HepG2 (cell line): ENCODE data around the gene SFT2D1. TPM values are rescaled to one million over a fixed set of nuclear protein-coding genes. Genes with fewer than 3 reads are reported as not detected.

Experiments
- BRD4 ChIP-seq: sonication (generic); formaldehyde crosslinking; IDR thresholded peaks from 2 replicates; pipeline ENCODE4 v1.4.0; 2020; ENCODE audit warnings: missing genetic modification reagents
- CREB1 ChIP-seq, 2 experiments: fragments of 450-650 bp in 1 of 2; IDR thresholded peaks; 2 replicates each; pipeline ENCODE4 v1.6.1; 2016 to 2017; ENCODE audit warnings: control low read depth in 1 of 2, mild to moderate bottlenecking in 1 of 2, missing compliant biosample characterization in 1 of 2, missing genetic modification characterization in 1 of 2
- FOXO1 ChIP-seq: sonication (generic); formaldehyde crosslinking; IDR thresholded peaks from 2 replicates; pipeline ENCODE4 v1.4.0; 2020; ENCODE audit warnings: missing genetic modification reagents
- MXI1 ChIP-seq: IDR thresholded peaks from 3 replicates; pipeline ENCODE4 v1.6.1; 2012; ENCODE audit warnings: low read depth, low read length, inconsistent platforms, borderline replicate concordance
- SOX5 ChIP-seq: IDR thresholded peaks from 2 replicates; pipeline ENCODE4 v1.6.1; 2016; ENCODE audit warnings: borderline replicate concordance
- SRSF9 ChIP-seq: fragments of 200-400 bp; formaldehyde crosslinking; IDR thresholded peaks from 2 replicates; pipeline ENCODE4 v1.6.1; 2018; ENCODE audit warnings: borderline replicate concordance, mild to moderate bottlenecking, low read depth, low read length; ENCODE audit not compliant: insufficient read depth, poor library complexity, severe bottlenecking
- TCF12 ChIP-seq, 2 experiments: fragments of 450-650 bp in 1 of 2; sonication (generic) in 1 of 2; formaldehyde crosslinking in 1 of 2; IDR thresholded peaks; 2 replicates each; pipeline versions ENCODE4 v1.6.1 to v1.8.0; 2017 to 2022; ENCODE audit warnings: antibody characterized with exemption in 1 of 2, mild to moderate bottlenecking in 1 of 2, missing genetic modification reagents in 1 of 2, moderate library complexity in 1 of 2
- ZBTB3 ChIP-seq: sonication (generic); formaldehyde crosslinking; IDR thresholded peaks from 2 replicates; pipeline ENCODE4 v1.4.0; 2020; ENCODE audit warnings: low read depth, mild to moderate bottlenecking, moderate library complexity, missing genetic modification reagents, borderline replicate concordance
- ZNF12 ChIP-seq: sonication (generic); formaldehyde crosslinking; IDR thresholded peaks from 2 replicates; pipeline ENCODE4 v1.5.0; 2020; ENCODE audit warnings: missing genetic modification reagents
- ZNF282 ChIP-seq: fragments of 450-650 bp; IDR thresholded peaks from 2 replicates; pipeline ENCODE4 v1.6.1; 2018; ENCODE audit not compliant: partially characterized antibody
- ZNF446 ChIP-seq: sonication (generic); formaldehyde crosslinking; IDR thresholded peaks from 2 replicates; pipeline ENCODE4 v1.5.0; 2020; ENCODE audit warnings: mild to moderate bottlenecking, missing genetic modification reagents
- ZNF605 ChIP-seq: sonication (generic); formaldehyde crosslinking; IDR thresholded peaks from 2 replicates; pipeline ENCODE4 v1.8.0; 2022; ENCODE audit warnings: mild to moderate bottlenecking, missing genetic modification reagents
- polyA plus RNA-seq, 8 experiments: library from polyadenylated mRNA; depleted of rRNA in 3 of 8; stranded (reverse) in 7 of 8; unstranded in 1 of 8; fragments of >200 nt; fragmentation: Illumina TruSeq in 4 of 8; extraction: Trizol in 4 of 8; gene quantifications; 2 replicates each; pipeline versions ENCODE4 v1.2.1 to v1.2.3, GENCODE V29; 2011 to 2016; ENCODE audit warnings: low read depth in 4 of 8, missing spikeins in 1 of 8, mixed read lengths in 1 of 8; ENCODE audit not compliant: insufficient read depth in 1 of 8
- total RNA-seq, 5 experiments: library from RNA; depleted of rRNA; stranded (reverse); fragments of >200 nt; fragmentation: Illumina TruSeq; extraction: Trizol; gene quantifications; 2 replicates each; pipeline ENCODE4 v1.2.3, GENCODE V29; 2016; ENCODE audit warnings: low read depth in 1 of 5
- TF ChIP-seq, protein P1 (sequence below): sonication (generic); formaldehyde crosslinking; IDR thresholded peaks from 2 replicates; pipeline ENCODE4 v1.4.0; 2020; ENCODE audit warnings: missing genetic modification reagents; ENCODE audit errors: not compliant biosample characterization
- TF ChIP-seq, protein P2 (sequence below): sonication (generic); formaldehyde crosslinking; IDR thresholded peaks from 2 replicates; pipeline ENCODE4 v1.4.0; 2020; ENCODE audit warnings: mild to moderate bottlenecking, missing genetic modification reagents
- TF ChIP-seq, protein P3 (sequence below): sonication (generic); formaldehyde crosslinking; IDR thresholded peaks from 2 replicates; pipeline ENCODE4 v1.5.0; 2020; ENCODE audit warnings: mild to moderate bottlenecking, missing genetic modification reagents, borderline replicate concordance
- TF ChIP-seq, protein P4 (sequence below): sonication (generic); formaldehyde crosslinking; IDR thresholded peaks from 2 replicates; pipeline ENCODE4 v1.4.0; 2020; ENCODE audit warnings: missing genetic modification reagents

Gene SFT2D1
- total and polyA plus RNA-seq, 2 of the 13 experiments (the other 11 are each of a cell fraction or from before 2014, with no cell fraction given) = 115 to 147 TPM

DNA sequence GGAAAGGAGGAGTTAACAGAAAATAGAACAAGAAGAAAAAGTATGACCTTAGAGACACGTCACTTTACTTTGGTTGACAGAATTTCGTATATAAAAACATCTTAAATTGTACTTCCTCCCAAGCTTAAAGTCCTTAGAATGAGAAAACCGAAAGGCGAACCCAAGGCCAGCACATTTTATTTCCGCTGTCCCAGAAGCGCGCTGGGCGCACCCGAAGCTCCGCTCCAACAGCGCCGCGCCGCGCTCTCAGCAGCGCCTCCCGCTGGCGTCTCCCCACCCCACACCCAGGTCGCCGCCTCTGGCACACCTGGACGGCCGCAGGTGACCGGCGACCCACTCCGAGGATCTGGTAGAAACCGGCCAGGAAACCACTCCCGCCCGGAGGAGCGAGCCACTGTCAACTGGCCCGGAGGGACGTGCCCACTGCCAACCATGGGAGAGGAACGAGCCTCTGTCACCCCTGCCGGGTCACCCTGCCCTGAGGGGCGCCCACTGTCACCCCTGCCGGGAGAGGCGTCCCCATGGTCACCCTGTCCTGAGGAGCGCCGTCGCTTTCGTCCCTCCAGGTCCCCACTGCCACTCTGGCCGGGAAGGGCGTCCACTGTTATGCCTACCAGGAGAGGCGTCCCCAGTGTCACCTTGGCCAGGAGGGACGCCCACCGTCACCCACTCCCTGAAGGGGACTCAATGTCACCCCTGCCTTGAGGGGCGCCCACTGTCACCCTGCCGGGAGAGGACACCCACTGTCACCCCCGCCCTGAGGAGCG lies 39.6 kb upstream of the SFT2D1 start (continued):
- TF ChIP-seq, protein P1, sequence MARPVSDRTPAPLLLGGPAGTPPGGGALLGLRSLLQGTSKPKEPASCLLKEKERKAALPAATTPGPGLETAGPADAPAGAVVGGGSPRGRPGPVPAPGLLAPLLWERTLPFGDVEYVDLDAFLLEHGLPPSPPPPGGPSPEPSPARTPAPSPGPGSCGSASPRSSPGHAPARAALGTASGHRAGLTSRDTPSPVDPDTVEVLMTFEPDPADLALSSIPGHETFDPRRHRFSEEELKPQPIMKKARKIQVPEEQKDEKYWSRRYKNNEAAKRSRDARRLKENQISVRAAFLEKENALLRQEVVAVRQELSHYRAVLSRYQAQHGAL = no peak
- peak; percentile 71; the same call in 1 of the 2 replicates for TF ChIP-seq BRD4 (CRISPR knock-in tag)
- TF ChIP-seq, protein P2, sequence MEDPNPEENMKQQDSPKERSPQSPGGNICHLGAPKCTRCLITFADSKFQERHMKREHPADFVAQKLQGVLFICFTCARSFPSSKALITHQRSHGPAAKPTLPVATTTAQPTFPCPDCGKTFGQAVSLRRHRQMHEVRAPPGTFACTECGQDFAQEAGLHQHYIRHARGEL (CRISPR knock-in tag) = no peak
- TF ChIP-seq CREB1 (IDR thresholded peaks at IDR 0.05) = peak; percentile 20; the same call in 1 of the 2 replicates
- no peak for TF ChIP-seq CREB1 (CRISPR knock-in tag; IDR thresholded peaks at IDR 0.05)
- TF ChIP-seq FOXO1 (CRISPR knock-in tag) = peak; percentile 71
- TF ChIP-seq SOX5 (CRISPR knock-in tag) = 0 out of 2 replicates have a peak, but pooled peaks have one; percentile 47
- no peak for TF ChIP-seq ZBTB3 (CRISPR knock-in tag)
- TF ChIP-seq TCF12 (IDR thresholded peaks at IDR 0.05) = no peak
- TF ChIP-seq TCF12 (CRISPR knock-in tag; IDR thresholded peaks at IDR 0.05) = no peak
- peak; percentile 54; the same call in 1 of the 2 replicates for TF ChIP-seq ZNF605 (CRISPR knock-in tag)
- TF ChIP-seq ZNF12 = no peak
- TF ChIP-seq, protein P3, sequence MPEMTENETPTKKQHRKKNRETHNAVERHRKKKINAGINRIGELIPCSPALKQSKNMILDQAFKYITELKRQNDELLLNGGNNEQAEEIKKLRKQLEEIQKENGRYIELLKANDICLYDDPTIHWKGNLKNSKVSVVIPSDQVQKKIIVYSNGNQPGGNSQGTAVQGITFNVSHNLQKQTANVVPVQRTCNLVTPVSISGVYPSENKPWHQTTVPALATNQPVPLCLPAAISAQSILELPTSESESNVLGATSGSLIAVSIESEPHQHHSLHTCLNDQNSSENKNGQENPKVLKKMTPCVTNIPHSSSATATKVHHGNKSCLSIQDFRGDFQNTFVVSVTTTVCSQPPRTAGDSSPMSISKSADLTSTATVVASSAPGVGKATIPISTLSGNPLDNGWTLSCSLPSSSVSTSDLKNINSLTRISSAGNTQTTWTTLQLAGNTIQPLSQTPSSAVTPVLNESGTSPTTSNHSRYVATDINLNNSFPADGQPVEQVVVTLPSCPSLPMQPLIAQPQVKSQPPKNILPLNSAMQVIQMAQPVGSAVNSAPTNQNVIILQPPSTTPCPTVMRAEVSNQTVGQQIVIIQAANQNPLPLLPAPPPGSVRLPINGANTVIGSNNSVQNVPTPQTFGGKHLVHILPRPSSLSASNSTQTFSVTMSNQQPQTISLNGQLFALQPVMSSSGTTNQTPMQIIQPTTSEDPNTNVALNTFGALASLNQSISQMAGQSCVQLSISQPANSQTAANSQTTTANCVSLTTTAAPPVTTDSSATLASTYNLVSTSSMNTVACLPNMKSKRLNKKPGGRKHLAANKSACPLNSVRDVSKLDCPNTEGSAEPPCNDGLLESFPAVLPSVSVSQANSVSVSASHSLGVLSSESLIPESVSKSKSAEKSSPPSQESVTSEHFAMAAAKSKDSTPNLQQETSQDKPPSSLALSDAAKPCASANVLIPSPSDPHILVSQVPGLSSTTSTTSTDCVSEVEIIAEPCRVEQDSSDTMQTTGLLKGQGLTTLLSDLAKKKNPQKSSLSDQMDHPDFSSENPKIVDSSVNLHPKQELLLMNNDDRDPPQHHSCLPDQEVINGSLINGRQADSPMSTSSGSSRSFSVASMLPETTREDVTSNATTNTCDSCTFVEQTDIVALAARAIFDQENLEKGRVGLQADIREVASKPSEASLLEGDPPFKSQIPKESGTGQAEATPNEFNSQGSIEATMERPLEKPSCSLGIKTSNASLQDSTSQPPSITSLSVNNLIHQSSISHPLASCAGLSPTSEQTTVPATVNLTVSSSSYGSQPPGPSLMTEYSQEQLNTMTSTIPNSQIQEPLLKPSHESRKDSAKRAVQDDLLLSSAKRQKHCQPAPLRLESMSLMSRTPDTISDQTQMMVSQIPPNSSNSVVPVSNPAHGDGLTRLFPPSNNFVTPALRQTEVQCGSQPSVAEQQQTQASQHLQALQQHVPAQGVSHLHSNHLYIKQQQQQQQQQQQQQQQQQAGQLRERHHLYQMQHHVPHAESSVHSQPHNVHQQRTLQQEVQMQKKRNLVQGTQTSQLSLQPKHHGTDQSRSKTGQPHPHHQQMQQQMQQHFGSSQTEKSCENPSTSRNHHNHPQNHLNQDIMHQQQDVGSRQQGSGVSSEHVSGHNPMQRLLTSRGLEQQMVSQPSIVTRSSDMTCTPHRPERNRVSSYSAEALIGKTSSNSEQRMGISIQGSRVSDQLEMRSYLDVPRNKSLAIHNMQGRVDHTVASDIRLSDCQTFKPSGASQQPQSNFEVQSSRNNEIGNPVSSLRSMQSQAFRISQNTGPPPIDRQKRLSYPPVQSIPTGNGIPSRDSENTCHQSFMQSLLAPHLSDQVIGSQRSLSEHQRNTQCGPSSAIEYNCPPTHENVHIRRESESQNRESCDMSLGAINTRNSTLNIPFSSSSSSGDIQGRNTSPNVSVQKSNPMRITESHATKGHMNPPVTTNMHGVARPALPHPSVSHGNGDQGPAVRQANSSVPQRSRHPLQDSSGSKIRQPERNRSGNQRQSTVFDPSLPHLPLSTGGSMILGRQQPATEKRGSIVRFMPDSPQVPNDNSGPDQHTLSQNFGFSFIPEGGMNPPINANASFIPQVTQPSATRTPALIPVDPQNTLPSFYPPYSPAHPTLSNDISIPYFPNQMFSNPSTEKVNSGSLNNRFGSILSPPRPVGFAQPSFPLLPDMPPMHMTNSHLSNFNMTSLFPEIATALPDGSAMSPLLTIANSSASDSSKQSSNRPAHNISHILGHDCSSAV (CRISPR knock-in tag) = no peak; the same call in 1 of the 2 replicates
- peak; percentile 73; the same call in 1 of the 3 replicates for TF ChIP-seq MXI1
- TF ChIP-seq ZNF446 (CRISPR knock-in tag) = no peak; the same call in 1 of the 2 replicates
- no peak for TF ChIP-seq ZNF282
- TF ChIP-seq, protein P4, sequence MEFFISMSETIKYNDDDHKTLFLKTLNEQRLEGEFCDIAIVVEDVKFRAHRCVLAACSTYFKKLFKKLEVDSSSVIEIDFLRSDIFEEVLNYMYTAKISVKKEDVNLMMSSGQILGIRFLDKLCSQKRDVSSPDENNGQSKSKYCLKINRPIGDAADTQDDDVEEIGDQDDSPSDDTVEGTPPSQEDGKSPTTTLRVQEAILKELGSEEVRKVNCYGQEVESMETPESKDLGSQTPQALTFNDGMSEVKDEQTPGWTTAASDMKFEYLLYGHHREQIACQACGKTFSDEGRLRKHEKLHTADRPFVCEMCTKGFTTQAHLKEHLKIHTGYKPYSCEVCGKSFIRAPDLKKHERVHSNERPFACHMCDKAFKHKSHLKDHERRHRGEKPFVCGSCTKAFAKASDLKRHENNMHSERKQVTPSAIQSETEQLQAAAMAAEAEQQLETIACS = no peak
- no peak for TF ChIP-seq SRSF9
